Neural progenitor cell (in vitro differentiated cells): ENCODE data around the gene KERA. TPM values are rescaled to one million over a fixed set of nuclear protein-coding genes. Genes with fewer than 3 reads are reported as not detected.

Experiments
- DNase-seq: peaks from one replicate; pipeline ENCODE4 v3.0.0-alpha.2; 2016; ENCODE audit warnings: low spot score
- H2AFZ ChIP-seq: fragments of 200-600 bp; sonication (generic); replicated peaks from 2 replicates; pipeline ENCODE4 v1.6.1; 2016; ENCODE audit warnings: antibody characterized with exemption
- H3F3A ChIP-seq: fragments of 200-600 bp; sonication (generic); 2 replicates; pipeline ENCODE4 v1.6.1; 2016; ENCODE audit warnings: antibody characterized with exemption, low read depth
- H3K27ac ChIP-seq: fragments of 200-600 bp; sonication (generic); 2 replicates; pipeline ENCODE4 v1.5.1; 2016; ENCODE audit warnings: mild to moderate bottlenecking
- H3K27me3 ChIP-seq: fragments of 200-600 bp; sonication (generic); 2 replicates; pipeline ENCODE4 v1.6.1; 2016; ENCODE audit warnings: mild to moderate bottlenecking, moderate library complexity
- H3K36me3 ChIP-seq: fragments of 200-600 bp; sonication (generic); 2 replicates; pipeline ENCODE4 v1.5.1; 2016
- H3K4me1 ChIP-seq: fragments of 200-600 bp; sonication (generic); 2 replicates; pipeline ENCODE4 v1.6.1; 2016; ENCODE audit warnings: mixed run types
- H3K4me2 ChIP-seq: fragments of 200-600 bp; sonication (generic); 2 replicates; pipeline ENCODE4 v1.6.1; 2016
- H3K4me3 ChIP-seq: fragments of 200-600 bp; sonication (generic); 2 replicates; pipeline ENCODE4 v1.5.1; 2016
- H3K79me2 ChIP-seq: fragments of 200-600 bp; sonication (generic); 2 replicates; pipeline ENCODE4 v1.6.1; 2016; ENCODE audit warnings: low read depth
- H3K9ac ChIP-seq: fragments of 200-600 bp; sonication (generic); 2 replicates; pipeline ENCODE4 v1.6.1; 2016
- H3K9me3 ChIP-seq: fragments of 200-600 bp; sonication (generic); 2 replicates; pipeline ENCODE4 v1.5.1; 2016; ENCODE audit warnings: low read depth
- H4K20me1 ChIP-seq: fragments of 200-600 bp; sonication (generic); 2 replicates; pipeline ENCODE4 v1.6.1; 2016; ENCODE audit warnings: low read depth
- H3K27ac Mint-ChIP-seq: 3 replicates; pipeline ENCODE4 v1.8.0; 2021; ENCODE audit warnings: mixed read lengths
- H3K27me3 Mint-ChIP-seq: 2 replicates; pipeline ENCODE4 v1.8.0; 2022; ENCODE audit warnings: low read depth, mild to moderate bottlenecking, inconsistent platforms, moderate library complexity, mixed read lengths; ENCODE audit not compliant: insufficient read depth
- H3K36me3 Mint-ChIP-seq: 3 replicates; pipeline ENCODE4 v1.8.0; 2021; ENCODE audit warnings: mixed read lengths
- H3K4me1 Mint-ChIP-seq: 3 replicates; pipeline ENCODE4 v1.8.0; 2021; ENCODE audit warnings: mixed read lengths
- H3K4me3 Mint-ChIP-seq: 3 replicates; pipeline ENCODE4 v1.8.0; 2021; ENCODE audit warnings: mild to moderate bottlenecking, moderate library complexity, mixed read lengths
- H3K9me3 Mint-ChIP-seq: 3 replicates; pipeline ENCODE4 v1.8.0; 2020; ENCODE audit warnings: mixed read lengths
- EZH2 ChIP-seq: fragments of 200-600 bp; sonication (generic); IDR thresholded peaks from 2 replicates; pipeline ENCODE4 v1.6.1; 2017; ENCODE audit warnings: antibody characterized with exemption, mild to moderate bottlenecking, moderate library complexity
- EZH2phosphoT487 ChIP-seq: fragments of 200-600 bp; sonication (generic); IDR thresholded peaks from 2 replicates; pipeline ENCODE4 v1.6.1; 2017; ENCODE audit warnings: antibody characterized with exemption
- total RNA-seq: library from RNA; depleted of rRNA; stranded (reverse); fragments of >200 nt; gene quantifications from 2 replicates; pipeline ENCODE4 v1.2.3, GENCODE V29; 2015; ENCODE audit warnings: low replicate concordance
- TF ChIP-seq, protein P1 (sequence below): fragments of 200-600 bp; sonication (generic); IDR thresholded peaks from 2 replicates; pipeline ENCODE4 v1.5.1; 2017; ENCODE audit warnings: antibody characterized with exemption, mild to moderate bottlenecking

Gene KERA
- total RNA-seq, 1 donor from 2014 or later = not detected

DNA sequence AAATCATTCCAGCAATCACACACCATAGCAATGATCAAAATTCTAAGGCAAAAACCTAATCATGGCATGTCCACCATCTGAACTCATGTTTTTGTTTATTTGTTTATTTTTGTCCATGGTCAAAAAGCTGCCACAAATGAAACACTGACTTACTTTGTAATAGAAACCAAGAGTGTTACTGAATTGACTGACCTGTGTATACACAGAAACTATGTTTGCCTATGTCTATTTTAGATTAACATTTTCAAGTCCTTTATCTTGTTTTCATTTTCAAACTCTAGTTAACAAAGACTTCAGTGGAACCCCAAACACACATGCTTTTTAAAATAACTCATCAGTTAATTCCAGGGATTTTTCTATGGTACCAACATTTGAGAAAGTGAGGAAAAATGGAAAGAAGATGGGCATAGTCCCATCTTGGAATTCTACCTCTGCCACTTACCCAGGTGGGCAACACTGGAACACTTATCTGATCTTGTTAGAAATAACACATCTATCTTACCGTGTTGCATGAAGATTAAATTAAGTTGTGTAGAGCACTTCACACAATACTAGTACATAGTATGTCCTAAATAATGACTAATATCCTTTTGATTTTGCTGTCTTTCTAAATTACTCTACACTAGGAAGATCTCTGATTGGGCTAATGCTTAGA, 47.1 kb upstream of the KERA start:
- Histone ChIP-seq H3K9me3 (no peaks in the 10 kb centered on the region), H2AFZ (no peak overlapping the region), H3K27ac (no peak overlapping the region), H3F3A (no peaks in the 10 kb centered on the region), H3K79me2 (no peaks in the 10 kb centered on the region), H3K4me3 (no peak overlapping the region), H3K36me3 (no peaks in the 10 kb centered on the region), H3K9ac (no peak overlapping the region), H3K27me3 (no peaks in the 10 kb centered on the region), H3K4me1 (no peaks in the 10 kb centered on the region), H3K4me2 (no peak overlapping the region), H4K20me1 (no peaks in the 10 kb centered on the region)
- peaks cover 3% of the 10 kb centered on the region for H3K4me1 Mint-ChIP-seq
- TF ChIP-seq EZH2phosphoT487 = no peak
- TF ChIP-seq EZH2 = no peak
- TF ChIP-seq, protein P1, sequence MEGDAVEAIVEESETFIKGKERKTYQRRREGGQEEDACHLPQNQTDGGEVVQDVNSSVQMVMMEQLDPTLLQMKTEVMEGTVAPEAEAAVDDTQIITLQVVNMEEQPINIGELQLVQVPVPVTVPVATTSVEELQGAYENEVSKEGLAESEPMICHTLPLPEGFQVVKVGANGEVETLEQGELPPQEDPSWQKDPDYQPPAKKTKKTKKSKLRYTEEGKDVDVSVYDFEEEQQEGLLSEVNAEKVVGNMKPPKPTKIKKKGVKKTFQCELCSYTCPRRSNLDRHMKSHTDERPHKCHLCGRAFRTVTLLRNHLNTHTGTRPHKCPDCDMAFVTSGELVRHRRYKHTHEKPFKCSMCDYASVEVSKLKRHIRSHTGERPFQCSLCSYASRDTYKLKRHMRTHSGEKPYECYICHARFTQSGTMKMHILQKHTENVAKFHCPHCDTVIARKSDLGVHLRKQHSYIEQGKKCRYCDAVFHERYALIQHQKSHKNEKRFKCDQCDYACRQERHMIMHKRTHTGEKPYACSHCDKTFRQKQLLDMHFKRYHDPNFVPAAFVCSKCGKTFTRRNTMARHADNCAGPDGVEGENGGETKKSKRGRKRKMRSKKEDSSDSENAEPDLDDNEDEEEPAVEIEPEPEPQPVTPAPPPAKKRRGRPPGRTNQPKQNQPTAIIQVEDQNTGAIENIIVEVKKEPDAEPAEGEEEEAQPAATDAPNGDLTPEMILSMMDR = no peak
- H3K36me3 Mint-ChIP-seq = no peaks in the 10 kb centered on the region
- H3K27me3 Mint-ChIP-seq = no peaks in the 10 kb centered on the region
- H3K9me3 Mint-ChIP-seq = no peaks in the 10 kb centered on the region
- no peak overlapping the region for H3K27ac Mint-ChIP-seq
- H3K4me3 Mint-ChIP-seq = no peak overlapping the region
- no peak for DNase-seq

DNA sequence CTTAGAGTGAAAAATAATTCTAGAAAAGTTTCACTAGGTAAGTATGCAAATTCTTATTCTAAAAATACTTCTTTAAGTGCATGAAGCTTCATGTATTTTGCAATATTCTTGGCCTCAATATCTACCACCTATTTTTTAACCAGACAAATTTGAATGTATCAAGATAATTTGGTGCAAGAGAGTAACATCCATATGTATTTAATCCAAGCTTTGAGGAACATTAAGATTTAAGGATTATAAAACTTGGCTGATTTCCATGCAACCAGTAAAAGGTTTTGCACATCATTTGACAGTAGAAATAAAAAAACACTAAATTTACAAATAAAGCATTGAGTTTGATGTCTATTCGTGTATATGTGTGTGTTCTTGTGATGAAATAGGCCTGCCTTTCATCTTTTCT, 45.8 kb upstream of the KERA start:
- no peaks in the 10 kb centered on the region for H3K4me1 ChIP-seq
- Mint-ChIP-seq H3K27me3 (no peaks in the 10 kb centered on the region), H3K36me3 (no peaks in the 10 kb centered on the region), H3K4me1 (peaks cover 3% of the 10 kb centered on the region), H3K4me3 (no peak overlapping the region), H3K9me3 (no peaks in the 10 kb centered on the region), H3K27ac (no peak overlapping the region)
- TF ChIP-seq EZH2 = no peak
- no peak for TF ChIP-seq EZH2phosphoT487
- TF ChIP-seq, protein P1 = no peak
- no peak overlapping the region for H3K9ac ChIP-seq
- no peaks in the 10 kb centered on the region for H3K27me3 ChIP-seq
- H4K20me1 ChIP-seq = no peaks in the 10 kb centered on the region
- H3K4me2 ChIP-seq = no peak overlapping the region
- no peaks in the 10 kb centered on the region for H3F3A ChIP-seq
- no peak overlapping the region for H3K4me3 ChIP-seq
- no peaks in the 10 kb centered on the region for H3K36me3 ChIP-seq
- H2AFZ ChIP-seq = no peak overlapping the region
- DNase-seq = no peak
- H3K9me3 ChIP-seq = no peaks in the 10 kb centered on the region
- H3K79me2 ChIP-seq = no peaks in the 10 kb centered on the region
- no peak overlapping the region for H3K27ac ChIP-seq

DNA sequence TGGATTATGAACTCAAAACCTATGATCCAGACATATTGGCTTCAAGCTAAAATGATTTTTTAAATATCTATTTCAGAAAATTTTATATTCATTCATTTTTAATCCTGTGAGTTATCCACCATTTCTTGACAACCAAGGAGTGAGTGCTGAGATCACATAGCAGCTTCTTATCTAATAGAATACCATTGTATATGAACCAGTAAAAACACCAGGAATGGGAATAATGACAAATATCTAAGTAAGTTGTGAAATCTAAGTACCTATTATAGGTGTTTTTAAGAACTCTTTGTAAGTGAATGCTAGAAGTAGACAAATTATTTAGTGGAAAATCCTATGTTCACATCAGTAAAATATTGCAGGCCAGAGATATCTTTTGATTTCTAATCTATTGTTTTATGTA, 45.3 kb upstream of the KERA start:
- H3K9me3 Mint-ChIP-seq = no peaks in the 10 kb centered on the region

More for the DNA sequence above, 45.3 kb upstream of the KERA start:
- DNase-seq = no peak
- Histone ChIP-seq H3K4me2 (no peak overlapping the region), H3K9me3 (no peaks in the 10 kb centered on the region), H3K79me2 (no peaks in the 10 kb centered on the region), H3K9ac (no peak overlapping the region), H3K4me3 (no peak overlapping the region), H3K27me3 (no peaks in the 10 kb centered on the region), H3K36me3 (no peaks in the 10 kb centered on the region), H4K20me1 (no peaks in the 10 kb centered on the region), H2AFZ (no peak overlapping the region), H3K27ac (no peak overlapping the region), H3K4me1 (no peaks in the 10 kb centered on the region), H3F3A (no peaks in the 10 kb centered on the region)
- Mint-ChIP-seq H3K27ac (no peak overlapping the region), H3K4me3 (no peak overlapping the region), H3K27me3 (no peaks in the 10 kb centered on the region), H3K36me3 (no peaks in the 10 kb centered on the region), H3K4me1 (peaks cover 3% of the 10 kb centered on the region)
- TF ChIP-seq, protein P1 = no peak
- no peak for TF ChIP-seq EZH2
- TF ChIP-seq EZH2phosphoT487 = no peak
